ENCODE results near the gene PLXNA2. TPM values are rescaled to one million over a fixed set of nuclear protein-coding genes. Genes with fewer than 3 reads are reported as not detected.

PLXNA2 gene
- total and polyA plus RNA-seq, 2 of the 4 experiments (the other 2 are of a cell fraction): 0.72 to 1.1 TPM

GRCh38 chr1:208105756-208106155, 138.4 kb downstream of the PLXNA2 start:
- no TSS peak for BruUV-seq (replicated peaks)
- H3K4me3 ChIP-seq (ENCODE audit: insufficient read depth, low read depth, low read length): no peak overlapping the region

More at GRCh38 chr1:208105756-208106155, 138.4 kb downstream of the PLXNA2 start:
- intact Hi-C loops (cut with micrococcal nuclease): no loop called here
- H3K4ac ChIP-seq (ENCODE audit: low read depth, low read length): no peak overlapping the region
- no peak overlapping the region for H2AK5ac ChIP-seq (ENCODE audit: low read depth, low read length)
- ChIA-PET POLR2A (ENCODE audit: unreplicated experiment) (no interaction called here), CTCF (interaction anchor here (0.7 kb wide), 1 partner anchor 114 kb away, joined by 3 read pairs; no protein-coding TSS in a partner anchor)
- DNase-seq (no peak), ATAC-seq (ENCODE audit: low read depth) (no peak)
- no peaks in the 10 kb centered on the region for H3K27me3 ChIP-seq (ENCODE audit: control insufficient read depth, insufficient read depth, low read length)
- no peaks in the 10 kb centered on the region for H3K9me3 ChIP-seq (ENCODE audit: control insufficient read depth, insufficient read depth, low read length)
- in situ Hi-C loops (cut with MboI; ENCODE audit: low sequenced_read_pairs): no loop called here
- no peak overlapping the region for H2BK15ac ChIP-seq (ENCODE audit: low read depth, low read length)
- H2AK9ac ChIP-seq (replicated peaks; ENCODE audit: low read depth, low read length, poor library complexity): no peak overlapping the region
- H3K18ac ChIP-seq (ENCODE audit: low read depth, low read length): no peak overlapping the region
- peaks cover 3% of the 10 kb centered on the region; the same call in 1 of the 2 replicates for H3K9me1 ChIP-seq (ENCODE audit: insufficient read depth, low read length)
- dilution Hi-C loops (cut with HindIII; ENCODE audit: low sequenced_read_pairs, unreplicated experiment): no loop called here
- no peak overlapping the region for H2BK20ac ChIP-seq (ENCODE audit: low read depth, low read length)
- no peak overlapping the region for H4K8ac ChIP-seq (ENCODE audit: low read depth in 2 of 2, low read length in 2 of 2)
- no peaks in the 10 kb centered on the region for H3K36me3 ChIP-seq (ENCODE audit: control insufficient read depth, insufficient read depth, low read length)
- no peak for TF ChIP-seq CHD1 (IDR thresholded peaks at IDR 0.05; ENCODE audit: low read depth, low read length)
- no peak for TF ChIP-seq CTCF (conservative IDR thresholded peaks at IDR 0.05; ENCODE audit: low read depth, low read length)
- TF ChIP-seq, protein P1, sequence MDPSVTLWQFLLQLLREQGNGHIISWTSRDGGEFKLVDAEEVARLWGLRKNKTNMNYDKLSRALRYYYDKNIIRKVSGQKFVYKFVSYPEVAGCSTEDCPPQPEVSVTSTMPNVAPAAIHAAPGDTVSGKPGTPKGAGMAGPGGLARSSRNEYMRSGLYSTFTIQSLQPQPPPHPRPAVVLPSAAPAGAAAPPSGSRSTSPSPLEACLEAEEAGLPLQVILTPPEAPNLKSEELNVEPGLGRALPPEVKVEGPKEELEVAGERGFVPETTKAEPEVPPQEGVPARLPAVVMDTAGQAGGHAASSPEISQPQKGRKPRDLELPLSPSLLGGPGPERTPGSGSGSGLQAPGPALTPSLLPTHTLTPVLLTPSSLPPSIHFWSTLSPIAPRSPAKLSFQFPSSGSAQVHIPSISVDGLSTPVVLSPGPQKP (IDR thresholded peaks at IDR 0.05; ENCODE audit: borderline replicate concordance, low read depth, low read length): no peak
- no peak for TF ChIP-seq RFX5 (IDR thresholded peaks at IDR 0.05; ENCODE audit: low read depth, low read length)
- TF ChIP-seq RAD21 (IDR thresholded peaks at IDR 0.05; ENCODE audit: low read length): no peak
- no peak for TF ChIP-seq BHLHE40 (IDR thresholded peaks at IDR 0.05; ENCODE audit: low read depth, low read length)
- no peak for TF ChIP-seq MAFK (IDR thresholded peaks at IDR 0.05; ENCODE audit: low read depth, low read length)
- TF ChIP-seq, protein P2, sequence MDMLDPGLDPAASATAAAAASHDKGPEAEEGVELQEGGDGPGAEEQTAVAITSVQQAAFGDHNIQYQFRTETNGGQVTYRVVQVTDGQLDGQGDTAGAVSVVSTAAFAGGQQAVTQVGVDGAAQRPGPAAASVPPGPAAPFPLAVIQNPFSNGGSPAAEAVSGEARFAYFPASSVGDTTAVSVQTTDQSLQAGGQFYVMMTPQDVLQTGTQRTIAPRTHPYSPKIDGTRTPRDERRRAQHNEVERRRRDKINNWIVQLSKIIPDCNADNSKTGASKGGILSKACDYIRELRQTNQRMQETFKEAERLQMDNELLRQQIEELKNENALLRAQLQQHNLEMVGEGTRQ (IDR thresholded peaks at IDR 0.05; ENCODE audit: low read depth, low read length): no peak
- no peak for TF ChIP-seq MXI1 (IDR thresholded peaks at IDR 0.05; ENCODE audit: borderline replicate concordance, low read depth, low read length)
- no peak for TF ChIP-seq RCOR1 (IDR thresholded peaks at IDR 0.05; ENCODE audit: insufficient replicate concordance, low read length)
- no peak for TF ChIP-seq MAZ (IDR thresholded peaks at IDR 0.05; ENCODE audit: borderline replicate concordance, low read depth, low read length)
- TF ChIP-seq FOS (IDR thresholded peaks at IDR 0.05; ENCODE audit: low read depth, low read length): no peak
- no peak for TF ChIP-seq SMC3 (IDR thresholded peaks at IDR 0.05; ENCODE audit: low read depth, low read length)
- TF ChIP-seq NFE2L2 (IDR thresholded peaks at IDR 0.05; ENCODE audit: low read depth, low read length): no peak
- TF ChIP-seq POLR2A (IDR thresholded peaks at IDR 0.05; ENCODE audit: low read depth, low read length): no peak
- TF ChIP-seq CEBPB (IDR thresholded peaks at IDR 0.05; ENCODE audit: low read depth, low read length): no peak
- WGBS, 2 experiments (ENCODE audit: extremely low coverage in 2 of 2, insufficient read length in 1 of 2): 27% methylated on average over 2 of the region's 5 CpGs; no CpG with 5 or more reads in 1 of the 2 experiments
- no peak overlapping the region for H3K9ac ChIP-seq (ENCODE audit: low read depth, low read length)
- no peak overlapping the region for H2BK5ac ChIP-seq (ENCODE audit: low read depth, low read length, poor library complexity, severe bottlenecking)
- H2AFZ ChIP-seq (replicated peaks; ENCODE audit: low read length, poor library complexity): no peak overlapping the region
- H4K91ac ChIP-seq (ENCODE audit: insufficient read depth, low read depth, low read length): no peak overlapping the region
- H3K56ac ChIP-seq (ENCODE audit: extremely low read depth, insufficient read depth, low read length): no peak overlapping the region
- H4K5ac ChIP-seq (ENCODE audit: low read depth, low read length): no peak overlapping the region
- no peak overlapping the region for H3K14ac ChIP-seq (replicated peaks; ENCODE audit: low read depth, low read length)
- no peak overlapping the region for H3K27ac ChIP-seq (ENCODE audit: insufficient read depth, low read length)
- no peak overlapping the region for H2BK120ac ChIP-seq (ENCODE audit: low read depth, low read length)
- H4K20me1 ChIP-seq (ENCODE audit: insufficient read depth, low read length): no peaks in the 10 kb centered on the region
- peaks cover 3% of the 10 kb centered on the region for H3K4me1 ChIP-seq (ENCODE audit: control insufficient read depth, insufficient read depth, low read length)
- H3K79me1 ChIP-seq (ENCODE audit: low read depth in 1 of 2, low read length in 2 of 2): no peaks in the 10 kb centered on the region
- H3K4me2 ChIP-seq (ENCODE audit: low read depth, low read length): no peak overlapping the region
- no peak overlapping the region for H3K23ac ChIP-seq (ENCODE audit: low read depth, low read length)
